HepG2 (cell line): Measurements from ENCODE around the gene COMMD1. TPM values are rescaled to one million over a fixed set of nuclear protein-coding genes. Genes with fewer than 3 reads are reported as not detected.

Source experiments
- ATAC-seq: fragments of 200-7000 bp; cut with Tn5 transposase; 3 replicates; pipeline ENCODE4 v1.9.1; 2020; ENCODE audit warnings: mild to moderate bottlenecking, moderate library complexity
- BruUV-seq: library from RNA; stranded (reverse); fragments of 400-500 nt; replicated peaks from 2 replicates; lab custom pipeline; 2021; lab: Mats Ljungman, UMichigan
- CTCF ChIA-PET: fragments of 300-600 bp; formaldehyde crosslinking; extraction: SDS; loops from one replicate; lab custom pipeline; 2021; ENCODE audit warnings: low total read pairs, inconsistent platforms, low intra/inter-chr PET ratio; lab: Yijun Ruan, JAX
- POLR2A ChIA-PET: fragments of 350-600 bp; sonication (Branson Sonifier 250); formaldehyde crosslinking; loops from one replicate; lab custom pipeline; 2020; ENCODE audit warnings: antibody characterized with exemption, inconsistent platforms; lab: Yijun Ruan, JAX
- DNase-seq: peaks from one replicate; pipeline ENCODE4 v3.0.0-alpha.2; 2015; ENCODE audit warnings: low spot score
- FAIRE-seq: peaks from 3 replicates; lab custom pipeline; 2011; peaks lifted over from hg19 to GRCh38; lab: Jason Lieb, UNC
- H2AFZ ChIP-seq: one replicate; pipeline ENCODE4 v1.6.1; 2011; ENCODE audit warnings: low read length, inconsistent platforms
- H3K27ac ChIP-seq: fragments of 300-600 bp; 3 replicates; pipeline ENCODE4 v1.8.0; 2011; ENCODE audit warnings: mixed run types, mild to moderate bottlenecking, mixed read lengths, low read length, inconsistent platforms; ENCODE audit not compliant: insufficient read depth; ENCODE audit errors: extremely low read length
- H3K27me3 ChIP-seq, 2 experiments: fragments of 200-600 bp in 1 of 2; 2 replicates in 1 of 2; 3 replicates in 1 of 2; pipeline versions ENCODE4 v1.6.0 to v1.8.0; 2011; ENCODE audit warnings: low read length in 2 of 2, mild to moderate bottlenecking in 2 of 2, moderate library complexity in 2 of 2, inconsistent platforms in 1 of 2; ENCODE audit not compliant: insufficient read depth in 2 of 2, control insufficient read depth in 1 of 2
- H3K36me3 ChIP-seq, 2 experiments: fragments of 200-600 bp in 1 of 2; replicated peaks in 1 of 2; 2 replicates in 1 of 2; 3 replicates in 1 of 2; pipeline versions ENCODE4 v1.5.1 to v1.8.0; 2011; ENCODE audit warnings: low read length in 2 of 2, inconsistent platforms in 1 of 2; ENCODE audit not compliant: insufficient read depth in 2 of 2, control insufficient read depth in 1 of 2
- H3K4me1 ChIP-seq: 2 replicates; pipeline ENCODE4 v1.5.1; 2012; ENCODE audit warnings: low read length, inconsistent platforms; ENCODE audit not compliant: insufficient read depth
- H3K4me2 ChIP-seq: 2 replicates; pipeline ENCODE4 v1.6.0; 2011; ENCODE audit warnings: low read depth, low read length, inconsistent platforms
- H3K4me3 ChIP-seq, 3 experiments: fragments of 200-600 bp in 1 of 3; sonication (generic), shearing (Covaris generic) in 1 of 3; replicated peaks in 1 of 3; 2 replicates each; pipeline ENCODE4 v1.5.1; 2011 to 2016; ENCODE audit warnings: low read length in 3 of 3, inconsistent platforms in 2 of 3, low read depth in 2 of 3, mild to moderate bottlenecking in 2 of 3, control low read depth in 1 of 3, mixed read lengths in 1 of 3; ENCODE audit not compliant: insufficient read depth in 1 of 3
- H3K79me2 ChIP-seq: one replicate; pipeline ENCODE4 v1.6.1; 2011; ENCODE audit warnings: low read length, inconsistent platforms; ENCODE audit not compliant: insufficient read depth
- H3K9ac ChIP-seq: 2 replicates; pipeline ENCODE4 v1.6.0; 2011; ENCODE audit warnings: mild to moderate bottlenecking, low read depth, low read length, inconsistent platforms; ENCODE audit not compliant: insufficient read depth
- H3K9me3 ChIP-seq: 2 replicates; pipeline ENCODE4 v1.5.1; 2012; ENCODE audit warnings: mild to moderate bottlenecking, low read length
- H4K20me1 ChIP-seq: 2 replicates; pipeline ENCODE4 v1.6.0; 2011; ENCODE audit warnings: inconsistent platforms, mild to moderate bottlenecking, low read length, moderate library complexity; ENCODE audit not compliant: insufficient read depth
- FOXA3 ChIP-seq: IDR thresholded peaks from 2 replicates; pipeline ENCODE4 v1.6.1; 2016; ENCODE audit warnings: missing genetic modification reagents, missing compliant biosample characterization
- GLI4 ChIP-seq: sonication (generic); formaldehyde crosslinking; IDR thresholded peaks from 2 replicates; pipeline ENCODE4 v1.5.1; 2020; ENCODE audit warnings: missing genetic modification reagents, mild to moderate bottlenecking, moderate library complexity, borderline replicate concordance
- TAF15 ChIP-seq: fragments of 200-400 bp; formaldehyde crosslinking; IDR thresholded peaks from one replicate; pipeline ENCODE4 v1.6.1; 2018; ENCODE audit warnings: mild to moderate bottlenecking, low read depth, low read length; ENCODE audit not compliant: poor library complexity, severe bottlenecking
- YEATS2 ChIP-seq: sonication (generic); formaldehyde crosslinking; IDR thresholded peaks from 2 replicates; pipeline ENCODE4 v1.4.0; 2020; ENCODE audit warnings: missing genetic modification reagents, borderline replicate concordance
- ZBED4 ChIP-seq: sonication (generic); formaldehyde crosslinking; IDR thresholded peaks from 2 replicates; pipeline ENCODE4 v1.4.0; 2020; ENCODE audit warnings: missing genetic modification reagents, borderline replicate concordance
- ZFP91 ChIP-seq: sonication (generic); formaldehyde crosslinking; IDR thresholded peaks from 2 replicates; pipeline ENCODE4 v1.9.0; 2022; ENCODE audit warnings: missing genetic modification reagents, mild to moderate bottlenecking, borderline replicate concordance
- ZMAT3 ChIP-seq: sonication (generic); formaldehyde crosslinking; conservative IDR thresholded peaks from 2 replicates; pipeline ENCODE4 v1.7.0; 2021; ENCODE audit warnings: missing genetic modification reagents
- ZSCAN31 ChIP-seq: sonication (generic); formaldehyde crosslinking; IDR thresholded peaks from 2 replicates; pipeline ENCODE4 v1.5.0; 2020; ENCODE audit warnings: low read depth, mild to moderate bottlenecking, missing genetic modification reagents
- WGBS: methylation state at CpG from one replicate; pipeline ENCODE4 v1.1.6; 2017; ENCODE audit warnings: low lambda C conversion rate; 5-methylcytosine and 5-hydroxymethylcytosine counted together
- in situ Hi-C: cut with HindIII; loops from 2 replicates; pipeline ENCODE4 v1.10.0; 2017; ENCODE audit warnings: low pct_unique_long_range_greater_than_20kb; ENCODE audit not compliant: extremely low pct_ligation_motif_present
- intact Hi-C: fragments of 100-400 bp; cut with micrococcal nuclease; formaldehyde crosslinking; loops from one replicate; pipeline ENCODE4 v1.10.0; 2022; ENCODE audit not compliant: unreplicated experiment
- polyA plus RNA-seq, 8 experiments: library from polyadenylated mRNA; depleted of rRNA in 3 of 8; stranded (reverse) in 7 of 8; unstranded in 1 of 8; fragments of >200 nt; fragmentation: Illumina TruSeq in 4 of 8; extraction: Trizol in 4 of 8; gene quantifications; 2 replicates each; pipeline versions ENCODE4 v1.2.1 to v1.2.3, GENCODE V29; 2011 to 2016; ENCODE audit warnings: low read depth in 4 of 8, missing spikeins in 1 of 8, mixed read lengths in 1 of 8; ENCODE audit not compliant: insufficient read depth in 1 of 8
- total RNA-seq, 5 experiments: library from RNA; depleted of rRNA; stranded (reverse); fragments of >200 nt; fragmentation: Illumina TruSeq; extraction: Trizol; gene quantifications; 2 replicates each; pipeline ENCODE4 v1.2.3, GENCODE V29; 2016; ENCODE audit warnings: low read depth in 1 of 5

The COMMD1 gene
- total and polyA plus RNA-seq, 2 of the 13 experiments (the other 11 are each of a cell fraction or from before 2014, with no cell fraction given), result 25.7 to 105 TPM

- in situ Hi-C loops (no loop called here), intact Hi-C loops (no loop called here)
- no peak overlapping the region for H3K4me2 ChIP-seq
- no peak overlapping the region for H3K27ac ChIP-seq
- DNase-seq (no peak), FAIRE-seq (no peak), ATAC-seq (no peak)
- H3K9me3 ChIP-seq, result no peaks in the 10 kb centered on the region
- TF ChIP-seq ZMAT3 (CRISPR knock-in tag) (no peak), YEATS2 (CRISPR knock-in tag) (no peak), TAF15 (no peak), ZFP91 (CRISPR knock-in tag) (no peak), GLI4 (no peak), ZBED4 (CRISPR knock-in tag) (no peak), ZSCAN31 (CRISPR knock-in tag) (no peak), FOXA3 (CRISPR knock-in tag) (no peak)
- ChIA-PET POLR2A (no interaction called here), CTCF (no interaction called here)
- no peak overlapping the region for H3K4me3 ChIP-seq
- no peaks in the 10 kb centered on the region for H3K36me3 ChIP-seq
- H3K9ac ChIP-seq, result no peak overlapping the region
- no peaks in the 10 kb centered on the region; a peak in 1 of 5 replicates for H3K27me3 ChIP-seq
- 89% methylated on average over 3 of the region's 3 CpGs for WGBS
- H3K79me2 ChIP-seq, result no peaks in the 10 kb centered on the region
- BruUV-seq, result no TSS peak
- H4K20me1 ChIP-seq, result no peaks in the 10 kb centered on the region
- H3K4me1 ChIP-seq, result peaks cover 19% of the 10 kb centered on the region
- H2AFZ ChIP-seq, result no peak overlapping the region
Observed at GRCh38 chr2:61857224-61857623, 48.2 kb upstream of the COMMD1 start.
